Activated CD8-positive, alpha-beta T cell treated with anti-CD3 and anti-CD28 coated beads for 36 hours (primary cell): Measurements from ENCODE around the gene BLCAP. TPM values are rescaled to one million over a fixed set of nuclear protein-coding genes. Genes with fewer than 3 reads are reported as not detected.
"Not testable (repeated sequence)": the region's sequence is repeated elsewhere in the genome, so short reads cannot be mapped to it uniquely, and the experiment has no call there.

Source experiments
- ATAC-seq: fragments of 200-7000 bp; cut with Tn5 transposase; one replicate; pipeline ENCODE4 v1.10.0; 2021; ENCODE audit warnings: mild to moderate bottlenecking, moderate library complexity
- CTCF ChIA-PET: fragments of 350-600 bp; sonication (Branson Sonifier 250); formaldehyde crosslinking; loops from one replicate; lab custom pipeline; 2021; ENCODE audit warnings: antibody characterized with exemption; lab: Charles Lee
- POLR2A ChIA-PET: fragments of 350-600 bp; sonication (Branson Sonifier 250); formaldehyde crosslinking; loops from one replicate; lab custom pipeline; 2021; ENCODE audit warnings: antibody characterized with exemption; lab: Charles Lee
- DNase-seq: peaks from one replicate; pipeline ENCODE4 v3.0.0-alpha.2; 2020
- H3K27ac Mint-ChIP-seq: one replicate; pipeline ENCODE4 v1.8.0; 2021; ENCODE audit warnings: mild to moderate bottlenecking, mixed read lengths
- H3K27me3 Mint-ChIP-seq: one replicate; pipeline ENCODE4 v1.8.0; 2021; ENCODE audit warnings: mixed read lengths
- H3K36me3 Mint-ChIP-seq: one replicate; pipeline ENCODE4 v1.8.0; 2021; ENCODE audit warnings: low read depth, mixed read lengths
- H3K4me1 Mint-ChIP-seq: one replicate; pipeline ENCODE4 v1.8.0; 2021; ENCODE audit warnings: low read depth, mixed read lengths
- H3K4me3 Mint-ChIP-seq: one replicate; pipeline ENCODE4 v1.8.0; 2021; ENCODE audit warnings: mild to moderate bottlenecking, moderate library complexity, mixed read lengths
- H3K9me3 Mint-ChIP-seq: one replicate; pipeline ENCODE4 v1.8.0; 2021; ENCODE audit warnings: mixed read lengths
- CTCF ChIP-seq: fragments of 200-600 bp; IDR thresholded peaks from one replicate; pipeline ENCODE4 v1.8.0; 2022; ENCODE audit warnings: antibody characterized with exemption, mild to moderate bottlenecking
- intact Hi-C: fragments of 100-400 bp; cut with micrococcal nuclease; formaldehyde crosslinking; loops from one replicate; pipeline ENCODE4 v1.10.0; 2022
- total RNA-seq, 2 experiments: library from RNA; stranded (reverse); gene quantifications; one replicate each; pipeline ENCODE4 v1.2.3, GENCODE V29; 2021

The BLCAP gene
- 10 to 100 TPM; 27.6 to 27.9 TPM for total RNA-seq

GRCh38 chr20:37527638-37528445 lies at the start of gene BLCAP:
Gene BLCAP, minus strand, starts transcription at chr20:37527876. Its CDS starts 8,702 bp downstream, at chr20:37519174.
- Mint-ChIP-seq H3K27me3 (no peaks in the 10 kb centered on the region), H3K27ac (peak within 1 kb of the TSS; percentile 100), H3K36me3 (no peaks in the 10 kb centered on the region), H3K9me3 (no peaks in the 10 kb centered on the region), H3K4me3 (peak within 1 kb of the TSS; percentile 78), H3K4me1 (peaks cover 45% of the 10 kb centered on the region)
- TF ChIP-seq CTCF: no peak
- ChIA-PET CTCF (interaction anchor here (2.0 kb wide), 1 partner anchor 259 kb away, joined by 6 read pairs; no protein-coding TSS in a partner anchor), POLR2A (interaction anchor here (1.0 to 1.5 kb wide), 5 partner anchors 10 to 432 kb away, joined by 3 to 5 read pairs (median 4); partner anchors contain the start of genes MANBAL and RBL1)
- intact Hi-C loops: no loop called here
- DNase-seq (peak; percentile 94), ATAC-seq (peak; percentile 90)

GRCh38 chr20:37577436-37577835 lies 49.8 kb upstream of the BLCAP start:
- H3K9me3 Mint-ChIP-seq, intact Hi-C loops, H3K4me3 Mint-ChIP-seq, H3K36me3 Mint-ChIP-seq, POLR2A ChIA-PET, ATAC-seq, H3K4me1 Mint-ChIP-seq, DNase-seq, H3K27ac Mint-ChIP-seq, CTCF ChIA-PET: not testable (repeated sequence)
- peaks cover 17% of the 10 kb centered on the region for H3K27me3 Mint-ChIP-seq

GRCh38 chr20:37576911-37577310 lies 49.2 kb upstream of the BLCAP start:
- Mint-ChIP-seq H3K36me3 (no peaks in the 10 kb centered on the region), H3K27ac (no peak overlapping the region), H3K4me1 (no peaks in the 10 kb centered on the region), H3K27me3 (peaks cover 17% of the 10 kb centered on the region), H3K9me3 (no peaks in the 10 kb centered on the region), H3K4me3 (no peak overlapping the region)
- TF ChIP-seq CTCF: no peak
- CTCF ChIA-PET: no interaction called here
- DNase-seq (no peak), ATAC-seq (no peak)
- POLR2A ChIA-PET: interaction anchor here (0.8 kb wide), 1 partner anchor 29 kb away, joined by 3 read pairs; no protein-coding TSS in a partner anchor
- intact Hi-C loops: no loop called here

GRCh38 chr20:37575884-37576283 lies 48.2 kb upstream of the BLCAP start:
- ATAC-seq (no peak), DNase-seq (no peak)
- H3K4me1 Mint-ChIP-seq: no peaks in the 10 kb centered on the region
- H3K27me3 Mint-ChIP-seq: peaks cover 18% of the 10 kb centered on the region
- intact Hi-C loops: no loop called here
- POLR2A ChIA-PET: interaction anchor here (0.8 kb wide), 1 partner anchor 28 kb away, joined by 3 read pairs; no protein-coding TSS in a partner anchor
- no peak for TF ChIP-seq CTCF
- no peaks in the 10 kb centered on the region for H3K36me3 Mint-ChIP-seq
- no peaks in the 10 kb centered on the region for H3K9me3 Mint-ChIP-seq
- CTCF ChIA-PET: interaction anchor here (1.6 kb wide), 1 partner anchor 10 kb away, joined by 6 read pairs; no protein-coding TSS in a partner anchor
- H3K27ac Mint-ChIP-seq: no peak overlapping the region
- H3K4me3 Mint-ChIP-seq: no peak overlapping the region

GRCh38 chr20:37574199-37574890 lies 46.7 kb upstream of the BLCAP start:
- ATAC-seq: no peak
- POLR2A ChIA-PET: no interaction called here
- no peak overlapping the region for H3K4me3 Mint-ChIP-seq

More at GRCh38 chr20:37574199-37574890, 46.7 kb upstream of the BLCAP start:
- CTCF ChIA-PET: interaction anchor here (0.9 kb wide), 1 partner anchor 40 kb away, joined by 3 read pairs; no protein-coding TSS in a partner anchor
- Mint-ChIP-seq H3K27ac (no peak overlapping the region), H3K4me1 (no peaks in the 10 kb centered on the region), H3K27me3 (peaks cover 18% of the 10 kb centered on the region), H3K36me3 (no peaks in the 10 kb centered on the region), H3K9me3 (no peaks in the 10 kb centered on the region)
- intact Hi-C loops: no loop called here
- no peak for DNase-seq
- TF ChIP-seq CTCF: no peak
